SK-N-SH (cell line): ENCODE data around the gene TACR2. TPM values are rescaled to one million over a fixed set of nuclear protein-coding genes. Genes with fewer than 3 reads are reported as not detected.

ENCODE experiments used
- CTCF ChIA-PET: fragments of 300-600, 350-600 bp; formaldehyde crosslinking; extraction: SDS; loops from one replicate; lab custom pipeline; 2021; lab: Yijun Ruan, JAX
- POLR2A ChIA-PET: fragments of 350-600 bp; sonication (Branson Sonifier 250); formaldehyde crosslinking; extraction: SDS; loops from one replicate; lab custom pipeline; 2020; ENCODE audit warnings: antibody characterized with exemption, inconsistent platforms; lab: Yijun Ruan, JAX
- DNase-seq: peaks from one replicate; pipeline ENCODE4 v3.0.0; 2012
- H2AFZ ChIP-seq: fragments of 200-600 bp; sonication (generic); 2 replicates; pipeline ENCODE4 v1.8.1; 2016; ENCODE audit warnings: antibody characterized with exemption, mild to moderate bottlenecking, low read depth
- H3F3A ChIP-seq: fragments of 200-600 bp; sonication (generic); replicated peaks from 2 replicates; pipeline ENCODE3; 2016; ENCODE audit warnings: antibody characterized with exemption, mild to moderate bottlenecking; ENCODE audit not compliant: insufficient read depth
- H3K27ac ChIP-seq, 2 experiments: fragments of 200-500 bp in 1 of 2; fragments of 200-600 bp in 1 of 2; sonication (Bioruptor generic) in 1 of 2; sonication (generic), shearing (Covaris generic) in 1 of 2; 2 replicates each; pipeline versions ENCODE4 v1.5.1 to v1.6.1; 2014 to 2016; ENCODE audit warnings: low read depth in 2 of 2, inconsistent platforms in 1 of 2, low read length in 1 of 2, mild to moderate bottlenecking in 1 of 2, mixed read lengths in 1 of 2
- H3K27me3 ChIP-seq: fragments of 200-600 bp; sonication (generic), shearing (Covaris generic); 2 replicates; pipeline ENCODE4 v1.6.1; 2016; ENCODE audit warnings: mixed run types; ENCODE audit not compliant: insufficient read depth
- H3K36me3 ChIP-seq, 2 experiments: fragments of 200-500 bp in 1 of 2; fragments of 200-600 bp in 1 of 2; sonication (Bioruptor generic) in 1 of 2; sonication (generic) in 1 of 2; replicated peaks in 1 of 2; 2 replicates each; pipeline versions ENCODE3 to v1.5.1; 2014 to 2016; ENCODE audit warnings: low read length in 1 of 2, mild to moderate bottlenecking in 1 of 2; ENCODE audit not compliant: insufficient read depth in 2 of 2, control insufficient read depth in 1 of 2
- H3K4me1 ChIP-seq, 2 experiments: fragments of 200-500 bp in 1 of 2; fragments of 200-600 bp in 1 of 2; sonication (Bioruptor generic) in 1 of 2; sonication (generic), shearing (Covaris generic) in 1 of 2; 2 replicates each; pipeline versions ENCODE4 v1.5.1 to v1.6.1; 2014 to 2016; ENCODE audit warnings: low read depth in 1 of 2, low read length in 1 of 2, mixed run types in 1 of 2; ENCODE audit not compliant: insufficient read depth in 2 of 2, control insufficient read depth in 1 of 2
- H3K4me2 ChIP-seq: fragments of 200-600 bp; sonication (generic), shearing (Covaris generic); 2 replicates; pipeline ENCODE4 v1.6.1; 2017; ENCODE audit warnings: mixed run types
- H3K4me3 ChIP-seq, 2 experiments: fragments of 200-500 bp in 1 of 2; fragments of 200-600 bp in 1 of 2; sonication (Bioruptor generic) in 1 of 2; sonication (generic), shearing (Covaris generic) in 1 of 2; 2 replicates each; pipeline versions ENCODE4 v1.5.1 to v1.8.1; 2014 to 2016; ENCODE audit warnings: low read depth in 2 of 2, inconsistent platforms in 1 of 2, low read length in 1 of 2, mild to moderate bottlenecking in 1 of 2, mixed read lengths in 1 of 2, moderate library complexity in 1 of 2
- H3K79me2 ChIP-seq: fragments of 200-600 bp; sonication (generic); 2 replicates; pipeline ENCODE4 v1.8.1; 2017; ENCODE audit warnings: mild to moderate bottlenecking; ENCODE audit not compliant: insufficient read depth
- H3K9ac ChIP-seq: fragments of 200-600 bp; sonication (generic); 2 replicates; pipeline ENCODE4 v1.6.1; 2017; ENCODE audit warnings: mixed run types
- H3K9me2 ChIP-seq: fragments of 200-600 bp; sonication (generic); 2 replicates; pipeline ENCODE4 v1.6.1; 2017; ENCODE audit warnings: mixed run types
- H3K9me3 ChIP-seq: fragments of 200-600 bp; sonication (generic); 2 replicates; pipeline ENCODE4 v1.6.1; 2017; ENCODE audit warnings: mixed run types, mild to moderate bottlenecking, moderate library complexity
- H4K20me1 ChIP-seq: fragments of 200-600 bp; sonication (generic); 2 replicates; pipeline ENCODE4 v1.6.1; 2017; ENCODE audit warnings: mild to moderate bottlenecking, mixed run types; ENCODE audit not compliant: insufficient read depth
- CHD2 ChIP-seq: fragments of 150-350 bp; IDR thresholded peaks from 2 replicates; pipeline ENCODE4 v1.6.1; 2018; ENCODE audit warnings: low read length; ENCODE audit not compliant: partially characterized antibody
- EP300 ChIP-seq, 2 experiments: IDR thresholded peaks; 2 replicates each; pipeline versions ENCODE4 v1.4.0 to v1.6.1; 2012; ENCODE audit warnings: borderline replicate concordance in 1 of 2, low read depth in 1 of 2, low read length in 1 of 2
- EZH2phosphoT487 ChIP-seq: fragments of 200-600 bp; sonication (generic); IDR thresholded peaks from 2 replicates; pipeline ENCODE4 v1.6.1; 2017; ENCODE audit warnings: low read depth, mixed run types, mild to moderate bottlenecking, antibody characterized with exemption, moderate library complexity, borderline replicate concordance
- FOXJ3 ChIP-seq: sonication (generic); formaldehyde crosslinking; IDR thresholded peaks from 2 replicates; pipeline ENCODE4 v1.5.1; 2020; ENCODE audit warnings: mild to moderate bottlenecking, missing genetic modification reagents
- FOXM1 ChIP-seq: IDR thresholded peaks from 2 replicates; pipeline ENCODE4 v1.4.0; 2012; ENCODE audit warnings: low read depth, mild to moderate bottlenecking
- MEF2A ChIP-seq: IDR thresholded peaks from 2 replicates; pipeline ENCODE4 v1.4.0; 2012; ENCODE audit warnings: low read depth, borderline replicate concordance
- MXI1 ChIP-seq: IDR thresholded peaks from 2 replicates; pipeline ENCODE4 v1.6.1; 2012; ENCODE audit warnings: mild to moderate bottlenecking, low read depth, low read length, improper control_type of control experiment
- NFIC ChIP-seq: IDR thresholded peaks from 2 replicates; pipeline ENCODE4 v1.4.0; 2012; ENCODE audit warnings: borderline replicate concordance
- NRF1 ChIP-seq: IDR thresholded peaks from 2 replicates; pipeline ENCODE4 v1.6.1; 2012; ENCODE audit warnings: low read depth, mild to moderate bottlenecking, low read length
- POLR2AphosphoS5 ChIP-seq: IDR thresholded peaks from 2 replicates; pipeline ENCODE4 v1.6.1; 2012; ENCODE audit warnings: low read depth, low read length
- RXRA ChIP-seq: IDR thresholded peaks from 2 replicates; pipeline ENCODE4 v1.4.0; 2012; ENCODE audit warnings: low read depth, mild to moderate bottlenecking, borderline replicate concordance
- SIN3A ChIP-seq: IDR thresholded peaks from 2 replicates; pipeline ENCODE4 v1.6.1; 2012; ENCODE audit warnings: low read depth, mild to moderate bottlenecking, low read length, moderate library complexity, borderline replicate concordance
- SMC3 ChIP-seq: IDR thresholded peaks from 2 replicates; pipeline ENCODE4 v1.6.1; 2012; ENCODE audit warnings: low read depth, low read length, improper control_type of control experiment
- TAF1 ChIP-seq: IDR thresholded peaks from 2 replicates; pipeline ENCODE4 v1.6.1; 2012; ENCODE audit warnings: low read depth, mild to moderate bottlenecking, low read length, moderate library complexity, borderline replicate concordance
- TCF12 ChIP-seq: IDR thresholded peaks from 2 replicates; pipeline ENCODE4 v1.4.0; 2012
- TEAD4 ChIP-seq: IDR thresholded peaks from 2 replicates; pipeline ENCODE4 v1.4.0; 2012; ENCODE audit warnings: mild to moderate bottlenecking, borderline replicate concordance; ENCODE audit not compliant: insufficient read depth
- YY1 ChIP-seq: IDR thresholded peaks from 2 replicates; pipeline ENCODE4 v1.4.0; 2012; ENCODE audit warnings: low read depth, mild to moderate bottlenecking
- WGBS: methylation state at CpG from one replicate; pipeline ENCODE4 v1.1.6; 2017; ENCODE audit warnings: low lambda C conversion rate; 5-methylcytosine and 5-hydroxymethylcytosine counted together
- polyA plus RNA-seq, 3 experiments: library from polyadenylated mRNA; depleted of rRNA; stranded (reverse); fragments of >200 nt; gene quantifications; 2 replicates each; pipeline ENCODE4 v1.2.3, GENCODE V29; 2012
- TF ChIP-seq, protein P1 (sequence below): IDR thresholded peaks from 2 replicates; pipeline ENCODE4 v1.4.0; 2012; ENCODE audit warnings: low read depth, borderline replicate concordance
- TF ChIP-seq, protein P2 (sequence below): IDR thresholded peaks from 2 replicates; pipeline ENCODE4 v1.4.0; 2012; ENCODE audit warnings: low read depth, borderline replicate concordance
- TF ChIP-seq, protein P3 (sequence below): fragments of 150-350 bp; IDR thresholded peaks from 2 replicates; pipeline ENCODE4 v1.6.1; 2017; ENCODE audit warnings: antibody characterized with exemption, low read length, low read depth, borderline replicate concordance
- TF ChIP-seq, protein P4 (sequence below): IDR thresholded peaks from 2 replicates; pipeline ENCODE4 v1.6.1; 2012; ENCODE audit warnings: mild to moderate bottlenecking, low read depth, low read length, moderate library complexity

TACR2 gene
- polyA plus RNA-seq, 1 of the 3 experiments (the other 2 are of a cell fraction), result 0.02 TPM

DNA sequence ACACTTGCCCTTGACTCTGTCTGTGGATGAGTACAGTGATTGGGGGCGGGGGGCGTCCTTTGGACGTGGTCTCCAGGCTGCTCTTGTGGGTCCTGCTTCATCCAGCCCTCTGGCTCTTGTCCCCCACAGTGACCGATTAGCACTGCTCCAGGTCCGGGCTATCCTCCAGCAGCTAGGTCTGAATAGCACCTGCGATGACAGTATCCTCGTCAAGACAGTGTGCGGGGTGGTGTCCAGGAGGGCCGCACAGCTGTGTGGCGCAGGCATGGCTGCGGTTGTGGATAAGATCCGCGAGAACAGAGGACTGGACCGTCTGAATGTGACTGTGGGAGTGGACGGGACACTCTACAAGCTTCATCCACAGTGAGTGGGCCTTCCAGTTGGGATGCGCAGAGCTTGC, 18.3 kb downstream of the TACR2 start:
- CTCF ChIA-PET, result interaction anchor here (0.6 to 3.7 kb wide), 9 partner anchors 9 to 246 kb away, joined by 3 to 43 read pairs (median 4); no protein-coding TSS in a partner anchor
- no peaks in the 10 kb centered on the region for H3K9me2 ChIP-seq
- H3K9me3 ChIP-seq, result no peaks in the 10 kb centered on the region
- H3F3A ChIP-seq, result no peaks in the 10 kb centered on the region
- no peaks in the 10 kb centered on the region for H3K27me3 ChIP-seq
- H3K27ac ChIP-seq, result peak overlapping the region in 1 of 2 experiments; percentile 81; a peak in 2 of 4 replicates
- DNase-seq, result peak; percentile 81
- H3K4me2 ChIP-seq, result no peak overlapping the region
- no peak overlapping the region for H2AFZ ChIP-seq
- no peak overlapping the region for H3K4me3 ChIP-seq
- POLR2A ChIA-PET, result no interaction called here
- 73% methylated on average over 16 of the region's 16 CpGs for WGBS
- H4K20me1 ChIP-seq, result no peaks in the 10 kb centered on the region
- H3K9ac ChIP-seq, result no peak overlapping the region
- no peak for TF ChIP-seq FOXM1
- TF ChIP-seq MXI1, result 0 out of 2 replicates have a peak, but pooled peaks have one; percentile 24
- TF ChIP-seq CHD2, result peak; percentile 6
- peaks cover 22 to 23% of the 10 kb centered on the region in 2 experiments for H3K36me3 ChIP-seq
- peaks cover 0 to 21% of the 10 kb centered on the region in 2 experiments; a peak in 2 of 4 replicates for H3K4me1 ChIP-seq
- no peaks in the 10 kb centered on the region for H3K79me2 ChIP-seq

DNA sequence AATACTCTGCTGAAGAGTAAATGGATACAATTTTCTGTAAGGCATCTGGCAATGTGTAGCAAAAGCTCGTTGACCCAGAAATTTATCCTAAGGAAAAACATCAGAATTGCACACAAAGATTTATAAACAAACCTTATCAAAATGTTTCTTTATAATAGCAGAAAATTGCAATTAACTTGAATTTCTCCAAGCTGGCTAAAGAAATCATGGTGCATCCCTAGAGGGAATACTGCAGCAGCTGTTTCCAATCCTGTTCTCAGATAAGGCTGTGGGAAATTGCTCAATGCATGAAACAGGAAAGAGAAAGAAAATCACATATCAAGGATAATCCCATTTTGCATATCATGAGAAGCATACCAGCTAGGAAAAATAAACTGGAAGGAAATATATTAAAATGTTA, 18.7 kb downstream of the TACR2 start:
- no peaks in the 10 kb centered on the region for H3K27me3 ChIP-seq
- H3K9me2 ChIP-seq, result no peaks in the 10 kb centered on the region
- H3K4me1 ChIP-seq, result peaks cover 0 to 21% of the 10 kb centered on the region in 2 experiments; a peak in 2 of 4 replicates
- DNase-seq, result peak; percentile 76
- no peaks in the 10 kb centered on the region for H3K79me2 ChIP-seq
- H4K20me1 ChIP-seq, result no peaks in the 10 kb centered on the region
- no peaks in the 10 kb centered on the region for H3K9me3 ChIP-seq
- ChIA-PET POLR2A (no interaction called here), CTCF (interaction anchor here (0.6 to 3.7 kb wide), 11 partner anchors 9 to 247 kb away, joined by 3 to 43 read pairs (median 3); no protein-coding TSS in a partner anchor)
- H3F3A ChIP-seq, result no peaks in the 10 kb centered on the region
- H3K4me3 ChIP-seq, result no peak overlapping the region
- H2AFZ ChIP-seq, result no peak overlapping the region
- no peak overlapping the region for H3K4me2 ChIP-seq
- peaks cover 22 to 23% of the 10 kb centered on the region in 2 experiments for H3K36me3 ChIP-seq
- WGBS, result 65% methylated on average over 1 of the region's 1 CpG
- H3K27ac ChIP-seq, result peak overlapping the region in 1 of 2 experiments; percentile 81; a peak in 2 of 4 replicates
- H3K9ac ChIP-seq, result no peak overlapping the region
- no peak for TF ChIP-seq TAF1
- no peak for TF ChIP-seq NRF1
- TF ChIP-seq FOXJ3 (CRISPR knock-in tag), result 0 out of 2 replicates have a peak, but pooled peaks have one; percentile 55
- peak in 1 of 2 experiments; percentile 82; a peak in 2 of 4 replicates for TF ChIP-seq EP300 (IDR thresholded peaks at IDR 0.05; ENCODE audit: borderline replicate concordance in 1 of 2, low read depth in 1 of 2, low read length in 1 of 2)
- peak; percentile 41; the same call in 1 of the 2 replicates for TF ChIP-seq TEAD4
- peak; percentile 35; the same call in 1 of the 2 replicates for TF ChIP-seq TCF12
- TF ChIP-seq SMC3, result no peak
- TF ChIP-seq SIN3A, result no peak
- no peak; the same call in 1 of the 2 replicates for TF ChIP-seq POLR2AphosphoS5
- TF ChIP-seq, protein P1, sequence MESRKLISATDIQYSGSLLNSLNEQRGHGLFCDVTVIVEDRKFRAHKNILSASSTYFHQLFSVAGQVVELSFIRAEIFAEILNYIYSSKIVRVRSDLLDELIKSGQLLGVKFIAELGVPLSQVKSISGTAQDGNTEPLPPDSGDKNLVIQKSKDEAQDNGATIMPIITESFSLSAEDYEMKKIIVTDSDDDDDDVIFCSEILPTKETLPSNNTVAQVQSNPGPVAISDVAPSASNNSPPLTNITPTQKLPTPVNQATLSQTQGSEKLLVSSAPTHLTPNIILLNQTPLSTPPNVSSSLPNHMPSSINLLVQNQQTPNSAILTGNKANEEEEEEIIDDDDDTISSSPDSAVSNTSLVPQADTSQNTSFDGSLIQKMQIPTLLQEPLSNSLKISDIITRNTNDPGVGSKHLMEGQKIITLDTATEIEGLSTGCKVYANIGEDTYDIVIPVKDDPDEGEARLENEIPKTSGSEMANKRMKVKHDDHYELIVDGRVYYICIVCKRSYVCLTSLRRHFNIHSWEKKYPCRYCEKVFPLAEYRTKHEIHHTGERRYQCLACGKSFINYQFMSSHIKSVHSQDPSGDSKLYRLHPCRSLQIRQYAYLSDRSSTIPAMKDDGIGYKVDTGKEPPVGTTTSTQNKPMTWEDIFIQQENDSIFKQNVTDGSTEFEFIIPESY, result no peak
- TF ChIP-seq NFIC, result no peak
- TF ChIP-seq, protein P2, sequence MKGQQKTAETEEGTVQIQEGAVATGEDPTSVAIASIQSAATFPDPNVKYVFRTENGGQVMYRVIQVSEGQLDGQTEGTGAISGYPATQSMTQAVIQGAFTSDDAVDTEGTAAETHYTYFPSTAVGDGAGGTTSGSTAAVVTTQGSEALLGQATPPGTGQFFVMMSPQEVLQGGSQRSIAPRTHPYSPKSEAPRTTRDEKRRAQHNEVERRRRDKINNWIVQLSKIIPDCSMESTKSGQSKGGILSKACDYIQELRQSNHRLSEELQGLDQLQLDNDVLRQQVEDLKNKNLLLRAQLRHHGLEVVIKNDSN, result no peak
- TF ChIP-seq MEF2A, result no peak
- TF ChIP-seq, protein P3, sequence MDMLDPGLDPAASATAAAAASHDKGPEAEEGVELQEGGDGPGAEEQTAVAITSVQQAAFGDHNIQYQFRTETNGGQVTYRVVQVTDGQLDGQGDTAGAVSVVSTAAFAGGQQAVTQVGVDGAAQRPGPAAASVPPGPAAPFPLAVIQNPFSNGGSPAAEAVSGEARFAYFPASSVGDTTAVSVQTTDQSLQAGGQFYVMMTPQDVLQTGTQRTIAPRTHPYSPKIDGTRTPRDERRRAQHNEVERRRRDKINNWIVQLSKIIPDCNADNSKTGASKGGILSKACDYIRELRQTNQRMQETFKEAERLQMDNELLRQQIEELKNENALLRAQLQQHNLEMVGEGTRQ, result no peak
- TF ChIP-seq, protein P4, sequence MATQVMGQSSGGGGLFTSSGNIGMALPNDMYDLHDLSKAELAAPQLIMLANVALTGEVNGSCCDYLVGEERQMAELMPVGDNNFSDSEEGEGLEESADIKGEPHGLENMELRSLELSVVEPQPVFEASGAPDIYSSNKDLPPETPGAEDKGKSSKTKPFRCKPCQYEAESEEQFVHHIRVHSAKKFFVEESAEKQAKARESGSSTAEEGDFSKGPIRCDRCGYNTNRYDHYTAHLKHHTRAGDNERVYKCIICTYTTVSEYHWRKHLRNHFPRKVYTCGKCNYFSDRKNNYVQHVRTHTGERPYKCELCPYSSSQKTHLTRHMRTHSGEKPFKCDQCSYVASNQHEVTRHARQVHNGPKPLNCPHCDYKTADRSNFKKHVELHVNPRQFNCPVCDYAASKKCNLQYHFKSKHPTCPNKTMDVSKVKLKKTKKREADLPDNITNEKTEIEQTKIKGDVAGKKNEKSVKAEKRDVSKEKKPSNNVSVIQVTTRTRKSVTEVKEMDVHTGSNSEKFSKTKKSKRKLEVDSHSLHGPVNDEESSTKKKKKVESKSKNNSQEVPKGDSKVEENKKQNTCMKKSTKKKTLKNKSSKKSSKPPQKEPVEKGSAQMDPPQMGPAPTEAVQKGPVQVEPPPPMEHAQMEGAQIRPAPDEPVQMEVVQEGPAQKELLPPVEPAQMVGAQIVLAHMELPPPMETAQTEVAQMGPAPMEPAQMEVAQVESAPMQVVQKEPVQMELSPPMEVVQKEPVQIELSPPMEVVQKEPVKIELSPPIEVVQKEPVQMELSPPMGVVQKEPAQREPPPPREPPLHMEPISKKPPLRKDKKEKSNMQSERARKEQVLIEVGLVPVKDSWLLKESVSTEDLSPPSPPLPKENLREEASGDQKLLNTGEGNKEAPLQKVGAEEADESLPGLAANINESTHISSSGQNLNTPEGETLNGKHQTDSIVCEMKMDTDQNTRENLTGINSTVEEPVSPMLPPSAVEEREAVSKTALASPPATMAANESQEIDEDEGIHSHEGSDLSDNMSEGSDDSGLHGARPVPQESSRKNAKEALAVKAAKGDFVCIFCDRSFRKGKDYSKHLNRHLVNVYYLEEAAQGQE, result no peak
- TF ChIP-seq EZH2phosphoT487, result no peak
- no peak for TF ChIP-seq YY1
- no peak for TF ChIP-seq RXRA
